Fibroblast of pulmonary artery (primary cell): Measurements from ENCODE around the gene VASN.
A peak's percentile ranks its signal among the peaks of the same experiment; 100 is the strongest.

ENCODE experiments used
- DNase-seq: peaks from one replicate; pipeline ENCODE4 v3.0.0-alpha.2; 2010; ENCODE audit warnings: low read depth
- H3K4me3 ChIP-seq: replicated peaks from 2 replicates; pipeline ENCODE4 v1.5.1; 2011; ENCODE audit warnings: low read depth, mild to moderate bottlenecking, control low read depth, low read length, moderate library complexity
- CTCF ChIP-seq: IDR thresholded peaks from 2 replicates; pipeline ENCODE4 v1.5.1; 2011; ENCODE audit warnings: mild to moderate bottlenecking, control low read depth, low read length, inconsistent platforms; ENCODE audit errors: missing control alignments

Gene VASN

DNA sequence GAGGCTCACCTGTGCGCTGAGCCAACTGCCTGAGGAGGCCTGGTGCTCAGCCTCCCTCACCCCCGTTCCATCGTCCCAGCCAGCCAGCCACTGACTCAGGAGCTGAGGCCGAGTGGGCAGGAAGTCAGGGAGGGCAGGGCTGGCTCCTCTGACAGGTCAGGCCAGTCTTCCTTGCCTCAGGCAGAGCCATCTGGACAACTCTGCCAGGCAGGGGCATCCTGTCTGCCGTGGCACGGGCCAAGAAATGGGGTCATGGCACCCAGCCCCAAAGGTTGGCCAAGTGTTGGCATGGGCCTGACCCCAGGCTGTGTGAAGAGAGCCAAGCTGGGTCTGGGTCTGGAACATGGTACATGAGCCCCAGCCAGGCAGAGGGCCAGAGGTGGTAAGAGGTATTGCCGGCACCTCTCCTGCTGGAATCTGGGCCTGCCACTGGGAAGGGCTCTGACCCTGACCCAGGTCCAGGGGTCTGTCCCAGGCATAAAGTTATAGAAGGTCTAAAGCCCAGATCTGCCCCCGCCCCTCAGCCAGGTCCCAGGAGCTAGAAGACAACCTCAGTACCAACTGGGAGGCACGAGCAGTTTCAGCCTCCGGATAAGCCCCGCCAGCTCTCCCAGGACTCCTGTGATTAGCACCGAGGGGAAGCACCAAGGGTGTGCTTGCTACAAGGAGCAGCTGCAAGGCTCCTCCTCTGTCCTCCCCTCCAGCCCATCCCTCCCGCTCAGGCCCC lies 2.5 kb upstream of the VASN start:
- no peak overlapping the region for H3K4me3 ChIP-seq
- DNase-seq = no peak
- TF ChIP-seq CTCF = no peak

DNA sequence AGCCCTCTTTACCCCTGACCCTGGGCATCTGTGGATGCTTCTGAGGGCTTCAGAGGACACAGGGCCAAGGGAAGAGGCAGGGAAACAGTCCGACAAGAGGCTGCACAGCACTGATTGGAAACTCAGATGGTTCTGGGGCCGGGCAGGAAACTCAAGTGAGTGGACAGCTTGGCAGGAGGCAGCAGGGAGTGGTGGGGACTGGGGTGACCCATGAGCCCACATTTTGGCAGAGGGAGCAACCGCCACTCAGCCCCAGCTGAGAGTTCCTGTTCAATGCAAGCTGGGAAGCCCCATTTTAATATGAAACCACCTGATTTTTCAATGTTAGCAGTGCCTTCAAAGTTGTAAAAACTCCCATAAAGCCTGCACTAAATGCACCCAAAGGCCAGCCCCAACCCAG lies 1.5 kb upstream of the VASN start:
- DNase-seq = no peak
- no peak for TF ChIP-seq CTCF
- H3K4me3 ChIP-seq = no peak overlapping the region

- peak; percentile 98 for DNase-seq
- peak overlapping the region; percentile 97 for H3K4me3 ChIP-seq
- TF ChIP-seq CTCF = no peak
Measured at GRCh38 chr16:4370570-4371356, 885 bp upstream of the VASN start.

- H3K4me3 ChIP-seq = peak overlapping the region; percentile 97
- no peak for DNase-seq
- TF ChIP-seq CTCF = no peak
Measured at GRCh38 chr16:4372001-4372577, 441 bp downstream of the VASN start.

DNA sequence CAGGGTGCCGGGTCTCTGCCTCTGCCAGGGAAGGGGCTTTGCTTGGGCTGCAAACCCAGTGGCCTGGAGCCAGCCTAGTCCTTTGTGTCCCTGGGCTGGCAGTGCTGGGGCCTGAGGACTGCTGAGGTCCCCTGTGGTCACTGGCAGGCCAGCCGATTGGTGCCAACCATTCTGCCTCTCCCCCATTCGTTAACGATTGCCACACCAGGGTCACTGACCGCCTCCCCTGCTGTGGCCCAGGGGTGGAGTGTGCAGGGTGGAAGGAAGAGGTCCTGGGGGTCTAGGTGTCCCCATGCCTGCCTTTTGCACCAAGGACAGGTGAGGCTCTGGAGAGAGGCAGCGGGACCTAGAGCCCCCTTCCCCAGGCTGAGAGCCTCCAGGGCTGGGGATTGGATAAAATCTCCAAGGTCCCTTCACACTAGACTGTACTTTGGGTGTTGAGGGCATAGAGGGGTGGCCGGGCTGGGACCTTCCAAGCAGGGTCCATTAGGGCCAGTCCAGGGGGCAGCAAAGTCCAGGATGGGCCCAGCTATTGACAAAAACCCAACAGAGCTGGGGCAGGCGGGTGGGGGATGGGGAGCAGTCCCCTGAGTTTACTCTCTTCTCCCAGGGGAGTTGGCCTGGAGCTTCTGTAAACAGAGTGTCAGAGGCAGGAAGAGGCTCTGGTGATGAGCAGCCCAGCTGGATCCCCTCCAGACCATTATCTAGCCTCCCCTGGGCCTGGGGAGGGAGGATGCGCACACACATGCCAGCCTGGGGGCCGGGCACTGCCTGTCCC lies 1.1 kb downstream of the VASN start:
- peak; percentile 56 for DNase-seq
- peak overlapping the region; percentile 97 for H3K4me3 ChIP-seq

More for the DNA sequence above, 1.1 kb downstream of the VASN start:
- TF ChIP-seq CTCF = no peak
